Activated CD4-positive, alpha-beta T cell treated with anti-CD3 and anti-CD28 coated beads, Interleukin-2, amount 50 U/mL, for 24 hours (primary cell): Measurements from ENCODE around the gene TBCE.
A peak's percentile ranks its signal among the peaks of the same experiment; 100 is the strongest.

Experiments used
- DNase-seq, 2 donors: peaks; one replicate each; pipeline ENCODE4 v3.0.0-alpha.2; 2020; ENCODE audit warnings: low read depth in 1 of 2, low spot score in 1 of 2

Gene TBCE, protein sequence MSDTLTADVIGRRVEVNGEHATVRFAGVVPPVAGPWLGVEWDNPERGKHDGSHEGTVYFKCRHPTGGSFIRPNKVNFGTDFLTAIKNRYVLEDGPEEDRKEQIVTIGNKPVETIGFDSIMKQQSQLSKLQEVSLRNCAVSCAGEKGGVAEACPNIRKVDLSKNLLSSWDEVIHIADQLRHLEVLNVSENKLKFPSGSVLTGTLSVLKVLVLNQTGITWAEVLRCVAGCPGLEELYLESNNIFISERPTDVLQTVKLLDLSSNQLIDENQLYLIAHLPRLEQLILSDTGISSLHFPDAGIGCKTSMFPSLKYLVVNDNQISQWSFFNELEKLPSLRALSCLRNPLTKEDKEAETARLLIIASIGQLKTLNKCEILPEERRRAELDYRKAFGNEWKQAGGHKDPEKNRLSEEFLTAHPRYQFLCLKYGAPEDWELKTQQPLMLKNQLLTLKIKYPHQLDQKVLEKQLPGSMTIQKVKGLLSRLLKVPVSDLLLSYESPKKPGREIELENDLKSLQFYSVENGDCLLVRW

DNA sequence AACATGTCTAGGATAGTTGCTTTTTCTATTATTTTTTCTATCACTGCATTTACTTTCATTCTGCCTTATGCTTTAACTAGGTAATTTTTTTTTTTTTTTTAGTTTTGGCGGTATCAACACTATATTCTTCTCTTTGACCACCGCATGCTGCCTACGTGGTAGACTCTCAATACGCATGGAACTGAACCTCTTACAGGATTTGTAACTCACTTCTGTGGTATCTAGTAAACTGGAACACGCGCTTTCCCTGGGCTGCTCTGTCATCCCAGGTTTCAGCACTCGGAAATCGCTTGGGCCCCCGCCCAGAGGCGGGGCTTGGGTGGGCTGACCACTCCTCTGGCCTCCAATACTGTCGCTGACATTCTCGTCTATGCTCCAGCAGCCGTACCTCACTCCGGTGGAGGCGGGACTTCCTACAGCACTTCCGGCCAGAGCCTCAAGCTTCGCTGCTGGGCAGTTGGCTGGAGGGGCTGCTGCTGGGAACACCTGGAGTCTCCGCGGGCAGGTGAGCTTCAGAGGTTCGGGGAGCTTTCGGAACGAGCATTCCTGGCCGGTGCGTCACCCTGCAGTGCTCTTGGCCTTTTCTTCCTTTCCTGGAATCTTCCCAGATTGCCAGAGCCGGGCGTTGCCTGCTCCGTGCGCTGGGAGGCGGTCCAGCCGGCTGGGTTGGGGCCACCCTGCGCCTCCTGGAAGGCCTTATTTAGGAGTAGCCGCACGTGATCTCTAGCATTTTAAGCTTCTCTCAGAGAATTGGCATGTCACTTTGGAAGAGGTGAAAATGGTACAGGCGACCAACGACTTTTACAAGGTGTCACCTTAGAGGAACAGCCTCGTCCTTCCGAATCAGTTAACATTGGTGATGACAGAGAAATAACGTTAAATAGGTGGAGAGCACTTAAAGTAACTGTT lies at the start of gene TBCE:
Gene TBCE (plus strand): TSS at position 428 of the 909 bp plus-strand sequence. CDS start 12,623 bp downstream, outside the sequence.
- DNase-seq: peak; percentile 60 to 86

DNA sequence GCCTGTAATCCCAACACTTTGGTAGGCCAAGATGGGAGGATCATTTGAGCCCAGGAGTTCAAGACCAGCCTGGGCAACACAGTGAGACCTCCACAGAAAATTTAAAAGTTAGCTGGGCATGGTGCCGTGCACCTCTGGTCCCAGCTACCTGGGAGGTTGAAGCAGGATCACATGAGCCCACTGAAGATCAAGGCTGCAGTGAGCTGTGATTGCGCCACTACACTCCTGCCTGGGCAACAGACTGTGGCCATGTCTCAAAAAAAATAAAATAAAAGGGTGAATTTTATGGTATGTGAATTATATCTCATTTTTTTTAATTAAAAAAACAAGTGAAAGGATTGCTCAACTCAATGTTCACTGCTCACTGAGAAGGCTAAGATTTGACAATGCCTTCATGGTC lies 48.0 kb upstream of the TBCE start:
- DNase-seq: no peak

DNA sequence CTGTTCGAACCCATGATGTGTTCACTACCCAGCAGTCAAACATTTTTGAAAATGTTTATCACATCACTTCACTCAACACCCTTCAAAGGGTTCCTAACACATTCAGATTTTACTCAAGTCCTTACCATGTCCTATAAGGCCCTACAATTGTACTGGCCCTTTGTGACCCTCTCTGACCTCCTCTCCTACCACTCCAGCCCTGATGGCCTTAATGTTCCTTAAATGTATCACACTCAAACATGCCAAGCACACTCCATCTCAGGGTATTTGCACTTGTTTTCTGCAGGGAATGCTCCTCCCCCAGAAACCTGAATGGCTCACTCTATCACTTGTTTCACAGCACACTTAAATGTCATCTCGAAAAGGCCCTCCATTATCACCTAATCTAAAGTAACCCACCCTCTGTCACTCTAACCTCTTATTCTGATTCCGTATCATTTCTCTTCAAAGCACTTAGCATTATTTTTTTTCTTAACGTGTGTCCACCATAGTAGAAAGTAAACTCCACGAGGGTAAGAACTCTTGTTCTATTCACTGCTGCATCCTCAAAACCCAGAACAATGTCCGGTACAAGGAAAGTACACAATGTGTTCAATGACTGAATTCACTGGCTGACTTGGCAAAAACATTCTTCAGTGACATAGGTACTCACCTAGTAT lies 46.6 kb upstream of the TBCE start:
- DNase-seq: no peak

DNA sequence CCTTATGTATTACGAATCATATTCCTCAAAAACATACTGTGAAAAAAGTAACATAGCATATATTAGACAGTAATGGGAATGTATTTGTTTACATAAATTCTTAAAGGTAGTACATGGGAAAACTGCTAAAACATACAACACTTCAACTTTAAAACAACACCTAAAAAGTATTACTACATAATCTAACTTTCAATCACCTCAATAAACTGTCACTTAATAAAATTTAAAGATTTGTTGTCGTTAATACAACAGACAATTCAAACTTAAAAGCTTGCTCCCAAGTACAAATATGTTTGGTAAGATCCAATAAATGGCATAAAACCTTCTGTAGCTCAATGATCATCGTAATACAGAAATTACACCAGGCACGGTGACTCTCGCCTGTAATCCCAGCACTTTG lies 42.9 kb upstream of the TBCE start:
- DNase-seq: no peak

DNA sequence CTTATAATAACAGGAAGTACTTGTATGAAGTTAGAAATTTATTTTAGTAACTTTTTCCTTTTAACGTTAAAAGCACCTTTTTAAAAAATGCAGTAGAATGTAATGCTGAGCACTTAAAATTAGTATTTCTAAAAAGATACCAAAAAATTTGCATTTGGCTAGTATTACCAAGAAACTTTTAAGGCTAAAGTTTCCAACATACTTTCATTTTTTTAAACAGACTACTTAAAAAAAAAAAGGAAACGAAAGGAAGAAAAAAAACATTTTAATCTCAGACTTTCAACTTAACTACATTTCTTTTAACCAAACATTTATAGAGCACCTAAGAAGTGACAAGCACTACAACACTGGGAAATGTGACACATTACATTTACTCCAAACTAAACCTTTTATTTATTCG lies 42.1 kb upstream of the TBCE start:
- no peak for DNase-seq

- DNase-seq: no peak
Measured at GRCh38 chr1:235325854-235326253, 41.4 kb upstream of the TBCE start.

GRCh38 chr1:235326719-235327558 lies 40.3 kb upstream of the TBCE start:
- DNase-seq: peak; percentile 36 to 46

DNA sequence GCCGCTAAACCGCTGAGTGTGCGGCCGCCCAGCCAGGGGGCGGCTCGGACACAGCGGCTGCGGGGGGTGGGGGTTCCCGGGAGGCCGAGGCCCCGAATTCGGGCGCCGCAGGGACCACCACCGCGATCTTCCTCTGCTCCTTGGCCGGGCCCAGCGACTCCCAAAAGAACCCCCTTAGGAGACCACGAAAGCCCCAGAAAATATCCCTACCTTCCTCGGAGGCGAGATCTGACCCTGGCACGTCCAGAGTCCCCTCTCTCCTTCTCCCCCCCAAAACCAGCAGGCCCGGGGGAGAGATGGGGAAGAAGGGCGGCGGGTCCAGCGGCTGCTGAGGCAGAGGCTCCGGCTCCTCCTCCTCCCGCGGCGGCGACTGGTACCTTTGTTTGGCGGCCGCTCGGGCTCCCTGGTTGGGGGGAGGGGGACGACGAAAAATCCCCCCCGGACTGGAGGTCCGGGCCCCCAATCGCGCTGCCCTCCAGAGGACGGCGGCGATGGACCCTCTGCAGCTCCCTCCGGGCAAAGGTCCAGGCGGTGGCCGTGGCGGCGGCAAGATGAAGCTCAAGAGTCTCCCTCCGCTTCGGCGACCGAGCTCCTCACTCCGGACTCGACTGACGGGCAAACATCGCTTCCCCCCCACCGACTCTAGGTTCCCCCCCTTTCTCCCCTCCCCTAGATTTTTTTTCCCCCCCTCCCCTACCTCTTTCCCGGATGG lies 39.5 kb upstream of the TBCE start, which contains the start of gene ARID4B:
Gene ARID4B (minus strand): TSS at position 621 of the 712 bp plus-strand sequence. CDS start 1,260 bp downstream, outside the sequence.
- peak in 1 of 2 donors; percentile 39 for DNase-seq

DNA sequence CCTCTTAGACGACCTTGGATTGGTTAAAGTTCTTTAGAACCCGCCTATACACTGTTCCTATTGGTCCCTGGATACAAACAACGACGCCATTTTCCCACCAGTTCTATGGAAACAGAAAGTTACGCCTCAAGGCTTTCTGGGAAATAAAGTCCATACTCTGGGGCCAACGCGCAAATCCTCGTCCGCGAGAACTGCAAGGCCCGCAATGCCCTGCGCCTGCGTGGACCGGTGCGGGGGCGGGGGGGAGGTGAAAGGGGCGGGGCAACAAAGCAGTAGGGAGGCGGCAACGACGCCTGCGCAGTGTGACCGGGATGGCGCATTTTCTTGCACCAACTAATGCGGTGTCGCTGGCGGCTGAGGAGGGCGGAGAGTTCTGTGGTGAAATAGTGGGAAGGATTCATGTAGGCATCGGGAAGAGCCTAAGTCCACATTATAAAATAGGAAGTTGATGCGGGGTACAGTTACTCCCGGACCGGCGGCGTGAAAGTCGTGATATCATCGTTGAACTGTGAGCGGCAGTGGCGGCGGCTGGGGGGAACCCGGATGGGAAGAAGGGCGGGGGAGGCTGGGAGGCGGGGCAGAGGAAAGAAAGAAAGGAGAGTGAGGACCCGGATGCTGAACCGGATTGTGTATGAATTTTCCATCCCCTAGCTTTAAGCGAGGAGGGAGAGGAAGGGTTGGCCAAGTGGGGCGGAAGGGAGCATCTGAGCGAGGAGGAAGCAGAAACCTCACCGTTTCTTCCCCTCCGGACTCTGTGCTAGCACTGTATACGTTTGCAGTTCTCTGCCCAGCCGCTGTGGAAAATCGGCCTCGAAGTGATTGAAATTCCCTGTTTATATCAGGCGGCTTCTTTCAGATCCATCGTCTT lies 38.7 kb upstream of the TBCE start, which contains the start of gene GGPS1:
Gene GGPS1 (plus strand): TSS at position 300 of the 868 bp plus-strand sequence. CDS start 6,695 bp downstream, outside the sequence.
- DNase-seq: peak; percentile 99

DNA sequence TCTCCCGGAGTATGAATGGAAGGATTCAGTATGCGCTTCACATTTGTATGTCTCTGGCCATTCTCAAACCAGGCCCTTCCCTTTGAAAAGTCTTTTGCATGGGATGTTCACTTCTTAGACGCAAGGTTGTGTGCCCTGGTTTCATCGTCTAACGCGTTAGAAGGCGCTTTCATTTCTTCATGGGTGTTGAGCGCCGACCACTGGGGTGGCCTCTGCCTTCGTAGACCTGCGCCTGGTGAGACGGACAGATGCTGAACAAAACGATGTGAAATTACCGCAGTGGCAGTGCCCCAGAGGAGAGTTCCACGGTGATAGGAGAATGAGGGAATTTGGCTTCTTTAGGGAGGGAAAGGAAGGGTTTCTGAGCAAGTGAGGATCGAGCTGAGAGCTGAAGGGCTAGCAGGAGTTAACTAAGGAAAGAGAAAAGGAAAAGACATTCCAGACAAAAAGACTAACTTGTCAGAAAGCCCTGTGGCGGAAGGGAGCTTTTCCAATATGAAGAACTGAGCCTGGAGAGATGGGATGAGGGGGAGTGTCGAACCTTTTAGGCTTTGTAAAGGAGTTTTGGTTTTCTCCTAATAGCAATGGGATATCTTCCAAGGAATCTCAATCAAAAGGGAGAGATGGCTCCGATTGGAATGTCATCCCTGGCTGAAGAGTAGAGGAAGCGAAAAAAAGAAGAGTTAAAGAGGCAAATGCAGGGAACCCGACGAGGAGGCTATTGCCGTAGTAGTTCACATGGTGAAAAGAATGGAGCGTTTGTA lies 37.9 kb upstream of the TBCE start:
- no peak for DNase-seq

DNA sequence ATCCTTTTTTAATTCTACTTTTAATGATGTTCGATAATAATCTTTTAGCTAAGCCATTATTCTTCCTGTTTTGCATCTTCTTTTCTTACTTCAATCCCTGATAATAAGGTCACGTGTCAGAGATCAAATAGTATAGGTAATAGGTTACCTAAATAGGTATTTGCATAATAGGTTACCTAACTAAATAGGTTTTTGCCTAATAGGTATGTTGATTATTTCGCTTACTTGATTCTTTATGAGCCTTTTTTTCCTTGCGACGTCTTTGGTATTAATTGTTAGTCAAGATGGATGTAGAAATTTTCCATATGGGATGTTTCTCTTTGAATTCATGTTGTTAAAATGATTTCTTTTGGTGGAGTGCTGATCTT lies 36.3 kb upstream of the TBCE start:
- no peak for DNase-seq

GRCh38 chr1:235331401-235331800 lies 35.8 kb upstream of the TBCE start:
- DNase-seq: no peak

DNA sequence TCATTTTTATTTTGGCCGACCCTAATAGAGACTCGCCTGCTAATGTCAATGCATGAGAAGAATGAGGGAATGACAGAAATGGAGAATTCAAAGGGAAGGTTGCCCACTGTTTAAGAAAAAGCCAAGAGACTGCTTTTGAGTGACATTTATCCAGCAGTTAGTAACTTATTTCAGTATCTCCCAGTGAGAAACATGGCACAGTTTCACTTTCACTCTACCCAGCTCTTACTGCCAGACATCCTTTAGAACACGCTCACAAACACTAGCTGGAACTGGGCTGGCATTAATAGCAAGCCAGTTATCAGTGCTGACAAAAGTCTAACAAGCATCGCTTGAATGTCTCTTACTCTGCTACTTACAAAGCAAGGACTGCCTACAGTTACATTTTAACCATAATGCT lies 30.3 kb upstream of the TBCE start:
- DNase-seq: no peak

DNA sequence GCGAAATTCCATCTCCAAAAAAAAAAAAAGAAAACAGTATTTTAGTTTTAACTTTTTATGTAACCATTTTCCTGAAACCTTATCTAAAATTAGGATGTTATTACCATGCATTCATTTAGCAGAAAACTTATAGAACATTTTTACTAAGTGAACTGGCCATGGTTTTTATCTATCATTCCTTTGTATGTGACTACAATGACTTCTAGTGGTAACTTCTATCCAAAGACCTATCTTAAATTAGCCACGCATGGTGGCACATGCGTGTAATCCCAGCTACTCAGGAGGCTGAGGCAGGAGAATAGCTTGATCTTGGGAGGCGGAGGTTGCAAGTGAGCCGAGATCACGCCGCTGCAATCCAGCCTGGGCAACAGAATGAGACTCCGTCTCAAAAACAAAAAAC lies 27.5 kb upstream of the TBCE start:
- DNase-seq: no peak

DNA sequence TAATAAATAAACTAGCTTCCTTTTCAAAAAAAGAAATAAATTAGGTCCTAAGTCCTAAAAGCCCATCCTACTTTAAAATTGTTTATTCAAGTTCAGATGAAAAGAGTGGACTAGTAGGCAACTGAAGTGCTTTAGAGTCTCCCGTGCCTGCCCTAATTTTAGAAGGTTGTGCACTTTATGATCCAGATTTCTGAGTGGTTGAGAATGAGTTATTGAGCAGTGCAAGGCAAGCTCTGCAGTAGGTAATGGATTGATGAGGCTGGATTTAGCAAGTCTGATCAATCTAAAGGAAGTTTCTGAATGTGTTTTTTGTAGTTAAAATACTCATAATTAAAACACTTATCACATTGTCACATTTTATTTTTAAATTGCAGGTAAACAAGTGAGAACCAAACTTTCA lies 25.9 kb upstream of the TBCE start:
- no peak for DNase-seq

DNA sequence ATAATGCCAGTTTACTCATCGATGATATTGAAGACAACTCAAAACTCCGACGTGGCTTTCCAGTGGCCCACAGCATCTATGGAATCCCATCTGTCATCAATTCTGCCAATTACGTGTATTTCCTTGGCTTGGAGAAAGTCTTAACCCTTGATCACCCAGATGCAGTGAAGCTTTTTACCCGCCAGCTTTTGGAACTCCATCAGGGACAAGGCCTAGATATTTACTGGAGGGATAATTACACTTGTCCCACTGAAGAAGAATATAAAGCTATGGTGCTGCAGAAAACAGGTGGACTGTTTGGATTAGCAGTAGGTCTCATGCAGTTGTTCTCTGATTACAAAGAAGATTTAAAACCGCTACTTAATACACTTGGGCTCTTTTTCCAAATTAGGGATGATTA lies 25.2 kb upstream of the TBCE start:
- DNase-seq: no peak

DNA sequence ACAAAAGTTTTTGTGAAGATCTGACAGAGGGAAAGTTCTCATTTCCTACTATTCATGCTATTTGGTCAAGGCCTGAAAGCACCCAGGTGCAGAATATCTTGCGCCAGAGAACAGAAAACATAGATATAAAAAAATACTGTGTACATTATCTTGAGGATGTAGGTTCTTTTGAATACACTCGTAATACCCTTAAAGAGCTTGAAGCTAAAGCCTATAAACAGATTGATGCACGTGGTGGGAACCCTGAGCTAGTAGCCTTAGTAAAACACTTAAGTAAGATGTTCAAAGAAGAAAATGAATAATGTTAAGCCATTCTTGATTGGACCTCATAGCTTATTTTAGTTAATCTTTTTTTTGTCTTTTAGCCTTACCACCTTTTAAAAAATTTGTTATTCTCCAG lies 24.8 kb upstream of the TBCE start:
- DNase-seq: no peak

DNA sequence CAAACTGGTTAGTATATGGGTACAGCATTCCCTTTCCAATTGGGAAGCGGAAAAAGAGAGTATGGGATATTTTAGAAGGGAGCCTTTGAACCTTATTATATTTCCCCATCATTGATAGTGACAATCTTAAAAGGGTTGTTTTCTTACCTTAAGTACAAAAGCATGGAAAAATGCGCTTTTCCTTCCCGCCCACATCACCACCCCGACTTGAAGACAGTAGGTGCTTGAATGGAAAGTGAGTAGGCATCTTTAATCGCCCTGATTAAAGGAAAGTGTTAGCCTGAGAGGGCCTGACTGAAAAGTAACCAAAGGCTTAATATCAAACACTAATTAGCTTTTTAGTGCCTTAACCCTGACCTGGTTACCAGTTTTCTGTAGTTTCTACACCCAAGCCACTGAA lies 23.5 kb upstream of the TBCE start:
- no peak for DNase-seq
